SK-N-MC (cell line): ENCODE data around the gene NDUFAF5.

ENCODE experiments used
- DNase-seq: peaks from one replicate; pipeline ENCODE4 v3.0.0-alpha.2; 2011; ENCODE audit warnings: low read depth, low spot score
- H3K27ac ChIP-seq: fragments of 200-600 bp; sonication (generic); 2 replicates; pipeline ENCODE4 v1.5.1; 2016; ENCODE audit warnings: mixed run types
- H3K36me3 ChIP-seq: fragments of 200-600 bp; sonication (generic); 2 replicates; pipeline ENCODE4 v1.6.1; 2017; ENCODE audit warnings: antibody characterized with exemption, low read length, mixed read lengths; ENCODE audit not compliant: insufficient read depth
- H3K4me3 ChIP-seq: fragments of 200-600 bp; sonication (generic); 2 replicates; pipeline ENCODE4 v1.5.1; 2016
- H3K9ac ChIP-seq: fragments of 200-600 bp; sonication (generic); 2 replicates; pipeline ENCODE4 v1.8.0; 2017; ENCODE audit warnings: mixed run types, mixed read lengths; ENCODE audit not compliant: insufficient read length
- H3K9me3 ChIP-seq: fragments of 200-600 bp; sonication (generic); 2 replicates; pipeline ENCODE4 v1.6.1; 2017; ENCODE audit warnings: low read depth, mild to moderate bottlenecking, antibody characterized with exemption, low read length, moderate library complexity, mixed read lengths
- EZH2 ChIP-seq: fragments of 200-600 bp; sonication (generic); IDR thresholded peaks from one replicate; pipeline ENCODE4 v1.6.1; 2017; ENCODE audit warnings: antibody characterized with exemption
- FOXP2 ChIP-seq: optimal IDR thresholded peaks from 2 replicates; pipeline ENCODE3; 2011; ENCODE audit warnings: mild to moderate bottlenecking, moderate library complexity; ENCODE audit not compliant: insufficient read depth; ENCODE audit errors: extremely low read length, control extremely low read depth
- POLR2AphosphoS5 ChIP-seq: IDR thresholded peaks from 2 replicates; pipeline ENCODE4 v1.6.1; 2012; ENCODE audit warnings: mild to moderate bottlenecking, low read depth, low read length, borderline replicate concordance

Gene NDUFAF5

DNA sequence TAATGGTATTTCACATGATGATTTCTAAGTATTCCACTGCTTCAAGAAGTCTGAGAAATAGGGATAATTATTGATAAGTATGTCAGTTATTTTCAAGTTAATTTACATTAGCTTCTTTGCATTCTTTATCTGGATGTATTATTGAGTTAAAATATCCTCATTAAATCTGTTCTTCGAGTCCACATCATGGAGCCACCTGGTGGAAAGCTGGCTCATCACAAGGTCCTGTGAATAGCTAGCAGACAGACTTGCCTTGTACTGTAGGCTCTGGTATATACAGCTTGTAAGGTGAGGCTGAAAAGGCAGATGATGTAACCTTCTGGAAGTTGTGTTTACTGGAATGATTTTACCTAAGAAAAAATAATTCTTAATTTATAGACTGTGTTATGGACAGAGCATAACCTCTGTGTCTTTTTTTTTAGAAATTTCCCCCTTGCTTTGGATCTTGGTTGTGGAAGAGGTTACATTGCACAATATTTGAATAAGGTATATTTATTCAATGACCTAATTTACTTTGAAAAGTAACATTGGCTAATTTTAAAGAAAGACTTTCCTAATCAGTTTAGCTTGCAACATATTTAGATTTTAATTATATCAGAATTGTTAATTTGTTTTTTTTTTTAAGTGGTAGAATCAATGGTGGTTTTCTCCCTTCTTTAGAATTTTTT lies 3.5 kb downstream of the NDUFAF5 start:
- no peak overlapping the region for H3K4me3 ChIP-seq
- no peak overlapping the region for H3K27ac ChIP-seq
- DNase-seq, result peak; percentile 35
- TF ChIP-seq POLR2AphosphoS5, result no peak
- TF ChIP-seq FOXP2, result no peak
- TF ChIP-seq EZH2, result no peak
- peaks cover 63% of the 10 kb centered on the region for H3K36me3 ChIP-seq
- no peaks in the 10 kb centered on the region for H3K9me3 ChIP-seq
- H3K9ac ChIP-seq, result no peak overlapping the region

GRCh38 chr20:13790708-13791107 lies 5.9 kb downstream of the NDUFAF5 start:
- no peak for DNase-seq
- Histone ChIP-seq H3K27ac (no peak overlapping the region), H3K4me3 (no peak overlapping the region), H3K36me3 (peaks cover 87% of the 10 kb centered on the region), H3K9ac (no peak overlapping the region), H3K9me3 (no peaks in the 10 kb centered on the region)
- no peak for TF ChIP-seq FOXP2
- no peak for TF ChIP-seq POLR2AphosphoS5
- no peak for TF ChIP-seq EZH2

- no peak for DNase-seq
- no peaks in the 10 kb centered on the region for H3K9me3 ChIP-seq
- no peak overlapping the region for H3K4me3 ChIP-seq
- H3K9ac ChIP-seq, result no peak overlapping the region
- H3K36me3 ChIP-seq, result peaks cover 95% of the 10 kb centered on the region
- TF ChIP-seq EZH2, result no peak
- TF ChIP-seq POLR2AphosphoS5, result no peak
- TF ChIP-seq FOXP2, result no peak
- no peak overlapping the region for H3K27ac ChIP-seq
Observed at GRCh38 chr20:13791540-13792459, 7.0 kb downstream of the NDUFAF5 start.

GRCh38 chr20:13793001-13793400 lies 8.2 kb downstream of the NDUFAF5 start:
- DNase-seq, result no peak
- Histone ChIP-seq H3K9ac (no peak overlapping the region), H3K4me3 (no peak overlapping the region), H3K9me3 (no peaks in the 10 kb centered on the region), H3K36me3 (peaks cover 94% of the 10 kb centered on the region), H3K27ac (no peak overlapping the region)
- TF ChIP-seq EZH2 (no peak), FOXP2 (no peak), POLR2AphosphoS5 (no peak)

- Histone ChIP-seq H3K36me3 (peaks cover 92% of the 10 kb centered on the region), H3K9ac (no peak overlapping the region)
Observed at GRCh38 chr20:13794667-13795066, 9.8 kb downstream of the NDUFAF5 start.

DNA sequence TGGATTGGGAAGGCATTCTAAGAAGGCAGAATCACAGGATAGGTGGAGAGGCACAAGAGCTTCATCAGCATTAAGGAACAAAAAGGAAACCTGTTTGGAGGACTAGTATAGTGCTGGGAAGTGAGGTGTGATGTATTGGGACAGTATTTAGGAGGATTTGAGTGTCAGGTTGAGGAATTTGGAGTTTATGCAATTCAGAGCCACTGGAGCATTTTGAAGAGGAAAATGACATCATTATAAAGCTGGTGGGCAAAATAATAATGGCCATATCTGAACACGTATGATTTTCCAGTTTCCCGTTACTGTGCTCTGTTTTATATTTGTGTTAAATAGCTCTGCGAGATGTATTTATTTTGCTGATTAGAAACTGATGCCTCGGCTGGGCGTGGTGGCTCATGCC lies 14.2 kb downstream of the NDUFAF5 start:
- no peak for DNase-seq
- Histone ChIP-seq H3K9me3 (no peaks in the 10 kb centered on the region), H3K9ac (no peak overlapping the region), H3K27ac (no peak overlapping the region), H3K36me3 (peaks cover 84% of the 10 kb centered on the region), H3K4me3 (no peak overlapping the region)
- no peak for TF ChIP-seq POLR2AphosphoS5
- TF ChIP-seq EZH2, result no peak

More at GRCh38 chr20:13794667-13795066, 9.8 kb downstream of the NDUFAF5 start:
- no peak overlapping the region for H3K27ac ChIP-seq
- no peak overlapping the region for H3K4me3 ChIP-seq
- DNase-seq, result no peak
- H3K9me3 ChIP-seq, result no peaks in the 10 kb centered on the region
- no peak for TF ChIP-seq EZH2
- TF ChIP-seq FOXP2, result no peak
- no peak for TF ChIP-seq POLR2AphosphoS5

DNA sequence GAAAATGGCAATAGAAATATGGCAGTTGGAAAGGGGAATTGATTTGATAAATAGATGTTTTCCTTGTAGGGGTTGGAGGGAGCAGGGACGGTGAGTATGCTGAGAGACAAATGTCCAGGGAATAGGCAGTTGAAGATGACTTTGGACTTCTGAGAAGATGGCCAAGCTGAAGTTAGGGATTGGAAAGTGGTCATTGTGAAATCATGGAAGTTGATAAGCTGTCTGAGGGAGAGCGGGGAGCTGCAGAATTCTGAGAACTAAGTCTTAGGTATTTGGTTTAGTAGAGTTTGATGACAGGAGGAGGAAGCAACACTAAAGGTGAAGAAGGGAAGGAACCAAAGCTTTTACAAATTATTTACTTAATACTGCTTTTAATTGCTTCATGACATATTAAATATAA lies 15.1 kb downstream of the NDUFAF5 start:
- DNase-seq, result no peak
- Histone ChIP-seq H3K4me3 (no peak overlapping the region), H3K36me3 (peaks cover 82% of the 10 kb centered on the region), H3K27ac (no peak overlapping the region), H3K9ac (no peak overlapping the region), H3K9me3 (no peaks in the 10 kb centered on the region)
- TF ChIP-seq POLR2AphosphoS5, result no peak
- no peak for TF ChIP-seq FOXP2
- TF ChIP-seq EZH2, result no peak

DNA sequence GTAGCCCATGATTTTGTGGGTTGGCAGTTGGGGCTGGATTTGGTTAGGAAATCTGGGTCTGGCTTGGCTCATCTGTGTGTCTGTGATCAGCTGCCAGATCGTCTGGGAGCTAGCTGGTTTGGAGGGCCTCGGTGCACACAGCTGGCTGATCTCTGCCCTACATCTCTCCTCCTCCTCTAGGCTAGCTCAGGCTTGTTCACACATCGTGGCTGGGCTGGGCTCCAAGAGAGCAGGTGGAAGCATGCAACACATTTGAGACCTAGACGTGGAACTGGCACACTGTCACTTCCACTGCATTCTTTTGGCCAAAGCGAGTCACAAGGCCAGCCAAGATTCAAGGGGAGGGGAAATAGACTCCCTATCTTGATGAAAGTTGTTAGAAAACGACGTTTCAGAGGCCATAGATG lies 15.9 kb downstream of the NDUFAF5 start:
- DNase-seq, result no peak
- no peak overlapping the region for H3K27ac ChIP-seq

More for the DNA sequence above, 15.9 kb downstream of the NDUFAF5 start:
- H3K36me3 ChIP-seq, result peaks cover 75% of the 10 kb centered on the region
- H3K4me3 ChIP-seq, result no peak overlapping the region
- H3K9ac ChIP-seq, result no peak overlapping the region
- TF ChIP-seq POLR2AphosphoS5 (no peak), EZH2 (no peak), FOXP2 (no peak)
- no peaks in the 10 kb centered on the region for H3K9me3 ChIP-seq
